Large intestine (tissue), 3 donors: ENCODE data around the gene KIF7. TPM values are rescaled to one million over a fixed set of nuclear protein-coding genes. Genes with fewer than 3 reads are reported as not detected.

Experiments used
- DNase-seq, 2 donors: peaks; one replicate each; pipeline versions ENCODE4 v3.0.0 to v3.0.0-alpha.2; 2013
- H3K27ac ChIP-seq: one replicate; pipeline ENCODE4 v1.5.1; 2013; ENCODE audit warnings: low read length
- H3K27me3 ChIP-seq: 2 replicates; pipeline ENCODE4 v1.6.1; 2013; ENCODE audit warnings: low read length; ENCODE audit not compliant: control insufficient read depth, insufficient read depth
- H3K36me3 ChIP-seq: 2 replicates; pipeline ENCODE4 v1.6.1; 2013; ENCODE audit warnings: low read length; ENCODE audit not compliant: control insufficient read depth, insufficient read depth
- H3K4me1 ChIP-seq: one replicate; pipeline ENCODE4 v1.6.1; 2013; ENCODE audit warnings: low read length; ENCODE audit not compliant: control insufficient read depth, insufficient read depth
- H3K4me3 ChIP-seq: one replicate; pipeline ENCODE4 v1.5.1; 2013; ENCODE audit warnings: low read length
- H3K9me3 ChIP-seq: one replicate; pipeline ENCODE4 v1.6.1; 2013; ENCODE audit warnings: mild to moderate bottlenecking, low read depth, low read length, moderate library complexity; ENCODE audit not compliant: control insufficient read depth
- whole genome bisulfite sequencing: methylation state at CpG from one replicate; pipeline ENCODE4 v1.1.5; 2013; ENCODE audit warnings: low lambda C conversion rate; ENCODE audit not compliant: insufficient coverage; 5-methylcytosine and 5-hydroxymethylcytosine counted together
- polyA plus RNA-seq: library from polyadenylated mRNA; unstranded; fragments of 120-200 nt; gene quantifications from one replicate; pipeline ENCODE4 v1.2.1, GENCODE V29; 2013

KIF7 gene
- polyA plus RNA-seq, 1 donor: 3.7 TPM

- Histone ChIP-seq H3K36me3 (peaks cover 3% of the 10 kb centered on the region), H3K4me3 (no peak overlapping the region), H3K4me1 (peaks cover under 1% of the 10 kb centered on the region), H3K9me3 (no peaks in the 10 kb centered on the region), H3K27me3 (peaks cover 4% of the 10 kb centered on the region), H3K27ac (no peak overlapping the region)
- WGBS: no CpG with 5 or more reads among the region's 37 CpGs
- no peak for DNase-seq
These were observed 6.1 kb downstream of the KIF7 start for GRCh38 chr15:89649013-89649625.

GRCh38 chr15:89648106-89649012, 6.9 kb downstream of the KIF7 start:
- no peaks in the 10 kb centered on the region for H3K4me1 ChIP-seq
- no peak for DNase-seq
- no CpG with 5 or more reads among the region's 102 CpGs for WGBS

GRCh38 chr15:89647191-89647851, 7.9 kb downstream of the KIF7 start:
- Histone ChIP-seq H3K4me1 (no peaks in the 10 kb centered on the region), H3K36me3 (peaks cover 2% of the 10 kb centered on the region), H3K27me3 (no peaks in the 10 kb centered on the region), H3K9me3 (no peaks in the 10 kb centered on the region), H3K4me3 (no peak overlapping the region), H3K27ac (no peak overlapping the region)
- DNase-seq: peak; percentile 44 to 50
- WGBS: no CpG with 5 or more reads among the region's 25 CpGs

More at GRCh38 chr15:89648106-89649012, 6.9 kb downstream of the KIF7 start:
- Histone ChIP-seq H3K4me3 (no peak overlapping the region), H3K36me3 (peaks cover 3% of the 10 kb centered on the region), H3K27ac (no peak overlapping the region), H3K9me3 (no peaks in the 10 kb centered on the region), H3K27me3 (peaks cover 2% of the 10 kb centered on the region)

GRCh38 chr15:89646416-89647141, 8.7 kb downstream of the KIF7 start:
- Histone ChIP-seq H3K9me3 (no peaks in the 10 kb centered on the region), H3K27ac (no peak overlapping the region), H3K36me3 (no peaks in the 10 kb centered on the region), H3K27me3 (no peaks in the 10 kb centered on the region), H3K4me3 (no peak overlapping the region), H3K4me1 (no peaks in the 10 kb centered on the region)
- no peak for DNase-seq
- no CpG with 5 or more reads among the region's 22 CpGs for WGBS

- WGBS: no CpG with 5 or more reads among the region's 8 CpGs
- Histone ChIP-seq H3K36me3 (no peaks in the 10 kb centered on the region), H3K27ac (no peak overlapping the region), H3K9me3 (no peaks in the 10 kb centered on the region), H3K4me3 (no peak overlapping the region), H3K4me1 (no peaks in the 10 kb centered on the region), H3K27me3 (no peaks in the 10 kb centered on the region)
- no peak for DNase-seq
These were observed 9.6 kb downstream of the KIF7 start for GRCh38 chr15:89645680-89646079.

- no peak for DNase-seq
- no CpG with 5 or more reads among the region's 16 CpGs for WGBS
These were observed 13.2 kb downstream of the KIF7 start for GRCh38 chr15:89642106-89642505.

GRCh38 chr15:89641053-89641452, 14.2 kb downstream of the KIF7 start:
- Histone ChIP-seq H3K4me3 (no peak overlapping the region), H3K36me3 (no peaks in the 10 kb centered on the region)
- no peak for DNase-seq

More at GRCh38 chr15:89642106-89642505, 13.2 kb downstream of the KIF7 start:
- no peaks in the 10 kb centered on the region for H3K9me3 ChIP-seq
- H3K4me1 ChIP-seq: no peaks in the 10 kb centered on the region
- no peaks in the 10 kb centered on the region for H3K27me3 ChIP-seq
- no peak overlapping the region for H3K27ac ChIP-seq
- H3K36me3 ChIP-seq: no peaks in the 10 kb centered on the region
- no peak overlapping the region for H3K4me3 ChIP-seq

GRCh38 chr15:89640245-89640644, 15.0 kb downstream of the KIF7 start:
- Histone ChIP-seq H3K4me1 (no peaks in the 10 kb centered on the region), H3K27ac (no peak overlapping the region), H3K9me3 (no peaks in the 10 kb centered on the region), H3K36me3 (no peaks in the 10 kb centered on the region), H3K27me3 (no peaks in the 10 kb centered on the region), H3K4me3 (no peak overlapping the region)
- WGBS: no CpG with 5 or more reads among the region's 5 CpGs
- no peak for DNase-seq

More at GRCh38 chr15:89641053-89641452, 14.2 kb downstream of the KIF7 start:
- H3K9me3 ChIP-seq: no peaks in the 10 kb centered on the region
- no CpG with 5 or more reads among the region's 5 CpGs for WGBS
- H3K27me3 ChIP-seq: no peaks in the 10 kb centered on the region
- H3K27ac ChIP-seq: no peak overlapping the region
- H3K4me1 ChIP-seq: no peaks in the 10 kb centered on the region

GRCh38 chr15:89633585-89633984, 21.7 kb downstream of the KIF7 start:
- peaks cover 11% of the 10 kb centered on the region for H3K9me3 ChIP-seq
- no peaks in the 10 kb centered on the region for H3K4me1 ChIP-seq
- H3K36me3 ChIP-seq: peaks cover 34% of the 10 kb centered on the region
- no CpG with 5 or more reads among the region's 23 CpGs for WGBS
- H3K27me3 ChIP-seq: no peaks in the 10 kb centered on the region
- H3K4me3 ChIP-seq: no peak overlapping the region
- DNase-seq: no peak
- no peak overlapping the region for H3K27ac ChIP-seq
